Mucosa of gallbladder (tissue), 1 donor: Measurements from ENCODE around the gene SOCS3. TPM values are rescaled to one million over a fixed set of nuclear protein-coding genes. Genes with fewer than 3 reads are reported as not detected.
"Not testable (repeated sequence)": the region's sequence is repeated elsewhere in the genome, so short reads cannot be mapped to it uniquely, and the experiment has no call there.

Source experiments
- DNase-seq: peaks from one replicate; pipeline ENCODE4 v3.0.0-alpha.2; 2020; ENCODE audit warnings: low spot score
- total RNA-seq: library from RNA; stranded (reverse); gene quantifications from one replicate; pipeline ENCODE4 v1.2.1, GENCODE V29; 2021
- donor health status: DM: no; HTN: no; CAD: no.

The SOCS3 gene
- total RNA-seq, 1 donor from 2014 or later: 11.9 TPM

- no peak for DNase-seq
These were observed 11.7 kb downstream of the SOCS3 start for GRCh38 chr17:78348055-78348770.

DNA sequence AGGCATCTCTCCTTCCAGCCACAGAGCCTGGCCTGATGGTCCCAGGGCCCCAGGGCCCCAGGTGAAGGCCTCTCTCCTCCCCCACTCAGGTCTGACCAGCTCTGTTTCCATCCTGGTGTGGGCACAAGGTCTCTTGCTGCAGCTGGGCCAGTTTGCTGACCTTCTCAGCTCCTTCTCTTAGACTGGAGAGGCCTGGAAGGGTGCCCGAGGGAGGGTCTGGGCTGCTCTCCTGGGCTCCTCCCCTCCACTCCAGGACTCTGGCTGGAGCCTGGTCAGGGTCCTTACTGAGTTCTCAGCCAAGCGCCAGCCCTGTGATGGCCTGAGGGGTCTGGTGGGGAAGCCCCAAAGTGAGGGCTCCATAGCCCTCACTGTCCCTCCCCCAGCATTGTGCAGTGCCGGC is 12.4 kb downstream of the SOCS3 start:
- no peak for DNase-seq

- no peak for DNase-seq
These were observed 13.1 kb downstream of the SOCS3 start for GRCh38 chr17:78346605-78347250.

DNA sequence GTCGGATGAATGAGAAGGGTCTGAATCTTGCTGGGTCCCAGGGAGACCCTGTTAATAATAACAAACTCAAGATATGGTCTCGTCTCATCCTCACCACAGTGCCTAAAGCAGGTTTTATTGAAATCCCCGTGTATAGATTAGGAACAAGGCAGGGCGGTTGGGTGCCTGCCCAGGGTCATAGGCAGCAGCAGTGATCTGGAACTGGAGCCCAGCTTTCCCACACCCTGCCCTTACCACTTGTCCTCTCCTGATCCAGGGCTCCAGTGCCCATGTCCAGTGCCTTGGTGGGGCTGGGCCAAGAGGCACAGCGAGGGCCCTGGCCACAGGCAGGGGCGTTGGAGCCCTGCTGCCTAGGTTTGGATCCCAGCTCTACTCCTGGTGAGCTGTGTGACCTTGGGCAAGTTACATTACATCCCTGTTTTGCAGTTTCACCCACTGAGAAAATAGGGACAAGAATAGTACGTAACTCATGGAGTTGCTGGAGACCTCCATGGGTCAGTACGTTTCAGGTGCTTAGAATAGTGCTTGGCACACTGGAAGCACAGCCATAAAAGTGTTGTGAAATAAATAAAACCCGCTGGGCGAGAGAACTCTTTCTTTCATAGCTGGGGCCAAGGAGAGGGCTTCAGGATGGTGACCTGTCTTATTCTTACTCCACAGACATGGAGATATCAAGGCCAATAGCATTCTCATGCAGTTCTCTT is 13.9 kb downstream of the SOCS3 start:
- DNase-seq: no peak

DNA sequence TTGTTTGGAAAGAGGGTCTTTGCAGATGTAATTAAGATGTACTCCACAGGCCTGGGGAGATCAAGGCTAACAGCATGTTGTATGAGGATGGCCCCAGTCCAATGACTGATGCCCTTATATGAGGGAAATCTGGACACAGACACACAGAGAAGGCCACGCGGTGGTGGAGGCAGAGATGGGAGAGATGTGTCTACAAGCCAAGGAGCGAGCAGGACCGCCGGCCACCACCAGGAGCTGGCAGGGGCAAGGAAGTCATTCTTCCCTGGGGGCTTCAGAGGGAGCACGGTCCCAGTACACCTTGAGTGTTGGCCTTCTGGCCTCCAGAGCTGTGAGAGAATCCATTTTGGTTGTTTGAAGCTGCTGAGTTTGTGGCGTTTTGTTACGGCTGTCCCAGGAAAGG is 14.7 kb downstream of the SOCS3 start:
- DNase-seq: no peak

GRCh38 chr17:78344666-78345065 is 15.2 kb downstream of the SOCS3 start:
- no peak for DNase-seq

DNA sequence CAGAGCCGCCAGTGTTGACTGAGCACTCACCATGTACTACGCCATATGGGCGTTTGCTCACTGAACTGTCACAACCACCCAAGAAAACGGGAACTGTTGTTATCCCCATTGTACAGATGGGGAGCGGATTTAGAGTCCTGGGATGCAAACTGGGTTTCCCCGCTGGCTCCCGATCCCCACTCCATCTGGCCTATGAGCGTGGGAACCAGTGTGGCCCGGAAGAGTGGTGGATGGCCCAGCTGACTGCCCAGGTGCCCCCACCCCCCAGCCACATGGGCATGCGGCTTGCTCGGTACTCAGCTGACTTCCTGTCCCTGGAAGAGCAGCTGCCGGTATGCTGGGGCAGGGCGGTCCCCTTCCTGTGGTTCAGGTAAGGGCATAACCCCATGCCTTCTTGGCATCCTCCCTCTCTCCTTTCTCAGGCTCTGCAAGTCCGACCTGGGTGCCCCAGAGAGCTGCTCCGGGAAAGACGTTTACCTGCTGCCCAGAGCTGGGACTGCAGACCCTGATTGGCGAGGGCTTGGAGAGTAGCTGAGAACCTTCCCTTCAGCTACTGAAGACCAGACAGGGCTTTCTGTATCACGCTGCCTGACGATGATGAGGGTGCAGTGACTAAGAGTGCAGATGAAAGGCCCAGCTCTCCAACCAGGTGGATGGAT is 16.2 kb downstream of the SOCS3 start:
- no peak for DNase-seq

DNA sequence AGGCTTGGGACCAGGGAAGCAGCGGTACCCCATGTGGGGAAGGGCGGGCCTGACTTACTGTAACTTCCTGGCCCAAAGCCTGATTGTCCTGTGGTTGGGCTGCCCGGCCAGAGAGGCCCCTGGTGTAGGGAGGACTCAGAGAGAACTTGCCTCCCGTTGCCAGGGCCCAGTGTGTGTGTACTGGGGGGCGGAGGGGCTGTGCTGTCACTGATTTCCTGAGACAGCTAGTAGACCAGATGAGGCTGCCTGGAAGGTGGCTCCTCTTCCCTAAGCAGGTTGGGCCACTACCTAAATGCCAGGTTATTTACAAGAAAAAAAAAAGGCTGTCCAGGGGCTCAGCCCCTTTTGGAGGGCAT is 16.7 kb downstream of the SOCS3 start:
- no peak for DNase-seq

- DNase-seq: peak; percentile 37
These were observed 17.3 kb downstream of the SOCS3 start for GRCh38 chr17:78342449-78343186.

DNA sequence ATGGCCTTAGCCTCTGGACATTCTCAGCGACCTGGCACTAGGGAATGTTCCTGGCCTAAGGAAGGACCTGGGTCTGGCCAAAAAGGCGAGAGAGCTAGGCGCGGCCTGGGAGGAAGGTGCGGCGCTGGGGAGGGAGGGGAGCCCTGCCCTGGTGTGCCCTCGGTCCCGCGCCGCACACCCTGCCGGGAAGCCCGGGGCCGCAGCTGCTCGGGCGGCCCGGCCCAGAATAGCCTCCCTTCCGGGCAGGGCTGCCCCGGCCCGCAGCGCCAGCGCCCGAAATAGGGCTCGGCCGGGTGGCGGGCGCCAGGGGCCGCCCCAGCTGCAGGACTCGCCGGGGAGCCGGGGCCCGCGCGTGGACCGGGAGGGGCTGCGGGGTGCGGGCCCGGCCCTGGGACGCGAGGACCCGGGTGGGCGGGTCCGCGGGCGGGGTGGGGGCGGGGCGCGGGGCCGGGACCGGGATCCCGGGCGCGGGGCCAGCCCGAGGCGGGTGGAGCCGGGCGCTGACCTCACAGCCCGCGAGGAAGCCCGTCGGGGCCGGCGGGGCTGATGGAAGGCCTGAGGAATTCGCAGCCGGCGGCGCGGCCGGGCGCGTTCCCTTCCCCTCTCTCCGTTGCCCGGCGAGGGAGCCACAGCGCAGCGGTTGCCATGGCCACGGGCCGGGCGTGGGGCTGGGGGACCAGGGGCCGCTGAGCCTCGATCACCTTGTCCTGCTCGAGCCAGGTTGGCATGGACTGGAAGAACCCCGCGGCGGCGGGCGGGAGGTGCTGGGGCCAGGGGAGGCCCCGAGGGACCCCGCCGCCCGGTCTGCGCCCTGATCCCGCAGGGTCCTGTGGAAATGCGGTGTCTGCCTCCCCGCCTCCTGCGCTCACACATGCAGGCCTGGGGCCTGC is 18.1 kb downstream of the SOCS3 start:
- peak; percentile 70 for DNase-seq

- no peak for DNase-seq
These were observed 19.5 kb downstream of the SOCS3 start for GRCh38 chr17:78340183-78340955.

DNA sequence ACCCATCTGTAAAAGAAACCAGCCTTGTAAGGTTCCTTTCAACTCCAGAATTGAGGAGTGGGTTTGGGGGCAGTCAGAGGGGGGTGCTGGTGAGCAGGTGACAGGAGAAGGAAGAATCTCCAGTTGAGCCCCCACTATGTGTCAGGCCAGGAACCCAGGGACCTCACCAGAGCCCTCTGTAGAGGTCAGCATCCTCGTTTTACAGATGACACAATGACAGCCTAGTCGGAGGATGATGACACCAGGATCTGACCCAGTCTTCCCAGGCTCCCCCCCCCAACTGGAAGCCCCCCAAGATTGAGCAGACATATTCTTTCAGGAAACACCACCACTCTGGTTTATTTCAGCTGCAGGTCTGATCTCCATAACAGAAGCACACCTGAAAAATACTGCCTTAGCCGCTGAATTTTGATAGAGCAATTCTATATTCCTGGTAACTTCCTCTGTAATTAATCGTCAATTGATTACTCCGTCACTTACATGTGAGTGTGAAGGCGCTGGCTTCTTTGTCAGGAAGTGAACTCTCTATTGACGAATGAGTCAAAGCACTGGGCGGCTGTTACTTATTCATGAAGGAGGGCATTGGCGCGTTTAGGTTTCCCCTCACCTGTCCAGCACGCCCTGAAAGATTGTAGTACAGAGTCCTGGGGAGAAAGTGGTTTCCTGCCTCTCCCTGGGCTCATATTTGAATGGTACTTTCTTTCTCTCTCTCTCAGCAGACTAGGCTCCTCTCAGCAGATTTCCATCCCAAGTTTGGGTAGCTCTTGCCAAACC is 21.2 kb downstream of the SOCS3 start:
- DNase-seq: peak; percentile 81

DNA sequence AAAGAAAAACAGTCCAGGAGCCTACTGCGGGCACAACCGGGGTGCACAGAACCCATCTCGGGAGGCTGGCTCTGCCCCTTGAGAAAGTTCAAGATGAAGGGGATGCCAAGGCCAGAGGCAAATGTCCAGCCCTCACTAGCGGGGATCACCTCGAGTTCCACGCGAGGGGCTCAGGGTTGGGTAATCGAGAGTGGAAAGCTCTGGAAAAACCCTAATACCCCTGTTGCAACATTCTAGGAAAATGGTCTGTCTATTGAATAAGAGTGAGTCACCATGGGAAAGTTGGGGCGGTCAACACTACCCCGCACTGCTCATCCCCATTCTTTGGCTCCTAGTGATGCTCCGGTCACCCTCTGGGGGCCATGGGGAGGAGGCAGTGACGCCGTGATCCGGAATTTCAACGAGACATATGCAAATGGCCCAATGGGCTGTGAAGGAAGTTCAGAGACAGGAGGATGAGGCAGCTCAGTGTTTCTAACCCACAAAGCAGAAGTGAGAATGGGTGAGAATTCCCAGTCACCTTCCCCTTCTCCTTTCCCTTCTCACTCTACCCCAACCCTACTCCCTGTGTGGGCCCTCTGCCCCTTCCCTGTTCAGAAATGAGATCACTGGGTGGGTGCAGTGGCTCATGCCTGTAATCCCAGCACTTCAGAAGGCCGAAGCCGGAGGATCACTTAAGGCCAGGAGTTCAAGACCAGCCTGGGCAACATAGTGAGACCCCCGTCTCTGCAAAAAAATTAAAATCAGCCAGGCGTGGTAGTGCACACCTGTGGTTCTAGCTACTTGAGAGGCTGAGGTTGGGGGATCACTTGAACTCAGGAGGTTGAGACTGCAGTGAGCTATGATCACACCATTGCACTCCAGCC is 22.4 kb downstream of the SOCS3 start:
- no peak for DNase-seq

DNA sequence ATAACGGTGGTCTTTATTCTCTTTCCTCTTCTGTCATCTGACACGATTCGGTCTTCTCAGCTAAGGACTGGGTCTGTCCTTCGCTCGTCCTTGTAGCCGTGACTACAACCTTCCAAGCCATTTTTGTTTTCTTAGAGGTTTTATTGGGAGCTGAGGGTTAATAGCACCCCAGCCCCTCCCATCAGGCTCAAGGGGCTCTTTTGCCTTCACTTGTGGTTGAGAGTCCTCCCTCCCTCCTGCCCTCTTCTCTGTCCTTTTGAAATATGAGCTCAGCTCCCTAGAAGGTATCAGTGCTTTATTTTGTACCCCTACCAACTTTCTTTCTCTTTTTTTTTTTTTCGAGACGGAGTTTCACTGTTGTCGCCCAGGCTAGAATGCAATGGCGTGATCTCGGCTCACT is 24.7 kb downstream of the SOCS3 start:
- DNase-seq: no peak

GRCh38 chr17:78332991-78333390 is 26.9 kb downstream of the SOCS3 start:
- DNase-seq: no peak

DNA sequence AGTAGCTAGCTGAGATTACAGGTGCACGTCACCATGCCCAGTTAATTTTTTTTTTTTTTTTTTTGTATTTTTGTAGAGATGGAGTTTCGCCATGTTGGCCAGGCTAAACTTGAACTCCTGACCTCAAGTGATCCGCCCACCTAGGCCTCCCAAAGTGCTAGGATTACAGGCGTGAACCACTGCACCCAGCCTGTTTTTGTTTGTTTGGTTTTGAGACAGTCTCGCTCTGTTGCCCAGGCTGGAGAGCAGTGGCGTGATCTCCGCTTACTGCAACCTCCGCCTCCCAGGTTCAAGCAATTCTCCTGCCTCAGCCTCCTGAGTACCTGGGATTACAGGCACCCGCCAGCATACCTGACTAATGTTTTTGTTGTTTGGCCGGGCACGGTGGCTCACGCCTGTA is 28.5 kb downstream of the SOCS3 start:
- DNase-seq: not testable (repeated sequence)

DNA sequence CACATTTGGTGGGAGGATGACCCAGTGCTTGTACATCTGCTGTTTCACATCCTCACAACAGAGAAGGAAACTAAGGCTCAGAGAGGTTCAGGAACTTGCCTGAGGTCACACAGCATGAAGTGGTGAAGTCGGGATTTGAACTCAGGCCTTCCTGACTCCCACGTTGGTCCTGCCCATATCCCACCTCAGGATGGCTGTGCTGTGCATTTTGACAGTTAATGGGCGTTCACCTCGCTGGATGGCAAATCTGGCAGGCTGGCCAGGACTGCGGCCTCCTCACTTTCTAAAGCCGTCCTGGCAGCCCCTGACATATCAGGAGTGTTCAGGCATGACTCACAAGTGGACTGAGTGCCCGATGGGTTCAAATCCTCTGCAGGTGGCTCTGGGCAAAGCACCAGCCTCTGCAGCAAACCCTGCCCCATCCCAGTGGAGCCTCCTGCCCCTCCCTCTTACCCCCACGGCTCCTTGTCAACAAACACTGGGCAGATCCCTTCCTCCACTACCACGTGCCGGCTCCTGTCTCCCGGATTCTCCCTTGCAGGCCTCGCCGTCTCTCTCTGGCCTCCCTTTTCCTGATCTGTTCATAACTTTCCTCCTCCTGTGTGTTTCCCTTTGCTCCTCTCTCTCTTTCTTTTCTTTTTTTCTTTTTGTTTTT is 29.2 kb downstream of the SOCS3 start:
- peak; percentile 79 for DNase-seq
